H9 (cell line): ENCODE results near the gene IQSEC1. TPM values are rescaled to one million over a fixed set of nuclear protein-coding genes. Genes with fewer than 3 reads are reported as not detected.
A peak's percentile ranks its signal among the peaks of the same experiment; 100 is the strongest.

Experiments used
- DNase-seq: peaks from one replicate; pipeline ENCODE4 v3.0.0-alpha.2; 2017
- H2AFZ ChIP-seq: one replicate; pipeline ENCODE4 v1.6.1; 2013; ENCODE audit warnings: mild to moderate bottlenecking, low read length, control low read depth, moderate library complexity
- H2AK5ac ChIP-seq: 2 replicates; pipeline ENCODE4 v1.6.1; 2013; ENCODE audit warnings: low read length, control low read depth, mixed read lengths; ENCODE audit not compliant: insufficient read length
- H2BK120ac ChIP-seq: one replicate; pipeline ENCODE4 v1.6.1; 2013; ENCODE audit warnings: low read depth, mild to moderate bottlenecking, low read length, control low read depth, inconsistent platforms; ENCODE audit not compliant: poor library complexity, severe bottlenecking
- H2BK12ac ChIP-seq: 2 replicates; pipeline ENCODE4 v1.6.1; 2013; ENCODE audit warnings: low read length, control low read depth, mixed read lengths, low read depth; ENCODE audit not compliant: insufficient read length
- H2BK15ac ChIP-seq: 2 replicates; pipeline ENCODE4 v1.6.1; 2013; ENCODE audit warnings: low read depth, low read length, control low read depth
- H2BK20ac ChIP-seq: one replicate; pipeline ENCODE4 v1.6.1; 2013; ENCODE audit warnings: low read depth, mild to moderate bottlenecking, low read length, control low read depth, inconsistent platforms; ENCODE audit not compliant: poor library complexity, severe bottlenecking
- H2BK5ac ChIP-seq: 2 replicates; pipeline ENCODE4 v1.6.1; 2013; ENCODE audit warnings: low read length, control low read depth, mixed read lengths; ENCODE audit not compliant: insufficient read length
- H3K14ac ChIP-seq: 2 replicates; pipeline ENCODE4 v1.6.1; 2013; ENCODE audit warnings: low read length, control low read depth; ENCODE audit not compliant: insufficient read depth
- H3K18ac ChIP-seq: 2 replicates; pipeline ENCODE4 v1.6.1; 2013; ENCODE audit warnings: low read depth, mild to moderate bottlenecking, mixed read lengths, low read length, control low read depth; ENCODE audit not compliant: insufficient read length
- H3K23ac ChIP-seq: 2 replicates; pipeline ENCODE4 v1.6.1; 2013; ENCODE audit warnings: low read length, control low read depth, mixed read lengths, low read depth; ENCODE audit not compliant: insufficient read length
- H3K23me2 ChIP-seq: 2 replicates; pipeline ENCODE4 v1.6.1; 2013; ENCODE audit warnings: low read depth, mild to moderate bottlenecking, mixed read lengths, low read length, control low read depth; ENCODE audit not compliant: insufficient read length, poor library complexity, severe bottlenecking
- H3K27ac ChIP-seq: 2 replicates; pipeline ENCODE4 v1.5.1; 2013; ENCODE audit warnings: low read length, control low read depth, mixed read lengths, low read depth; ENCODE audit not compliant: insufficient read length
- H3K27me3 ChIP-seq: 2 replicates; pipeline ENCODE4 v1.6.1; 2013; ENCODE audit warnings: low read length, control low read depth, inconsistent platforms; ENCODE audit not compliant: insufficient read depth
- H3K4ac ChIP-seq: 2 replicates; pipeline ENCODE4 v1.6.1; 2013; ENCODE audit warnings: low read depth, mild to moderate bottlenecking, control low read depth, inconsistent platforms, low read length, moderate library complexity
- H3K4me1 ChIP-seq: 2 replicates; pipeline ENCODE4 v1.6.1; 2013; ENCODE audit warnings: low read length, control low read depth, inconsistent platforms; ENCODE audit not compliant: insufficient read depth
- H3K4me2 ChIP-seq: 2 replicates; pipeline ENCODE4 v1.6.1; 2013; ENCODE audit warnings: low read length, control low read depth, mixed read lengths; ENCODE audit not compliant: insufficient read length, insufficient read depth
- H3K56ac ChIP-seq: 2 replicates; pipeline ENCODE4 v1.6.1; 2013; ENCODE audit warnings: low read depth, mild to moderate bottlenecking, mixed read lengths, low read length, control low read depth; ENCODE audit not compliant: insufficient read length
- H3K79me1 ChIP-seq: 2 replicates; pipeline ENCODE4 v1.6.1; 2013; ENCODE audit warnings: low read depth, mild to moderate bottlenecking, moderate library complexity, low read length, control low read depth, inconsistent platforms; ENCODE audit not compliant: insufficient read depth, poor library complexity, severe bottlenecking
- H3K79me2 ChIP-seq: 2 replicates; pipeline ENCODE4 v1.6.1; 2013; ENCODE audit warnings: low read length, control low read depth, inconsistent platforms; ENCODE audit not compliant: insufficient read depth
- H3K9ac ChIP-seq: 2 replicates; pipeline ENCODE4 v1.6.1; 2013; ENCODE audit warnings: low read length, control low read depth, mixed read lengths; ENCODE audit not compliant: insufficient read length; ENCODE audit errors: extremely low read depth
- H3K9me3 ChIP-seq: one replicate; pipeline ENCODE4 v1.6.1; 2013; ENCODE audit warnings: low read depth, low read length, inconsistent platforms; ENCODE audit not compliant: control insufficient read depth
- H3T11ph ChIP-seq: one replicate; pipeline ENCODE4 v1.6.1; 2013; ENCODE audit warnings: mild to moderate bottlenecking, low read length, control low read depth, inconsistent platforms
- H4K20me1 ChIP-seq: one replicate; pipeline ENCODE4 v1.6.1; 2013; ENCODE audit not compliant: control insufficient read depth, insufficient read length, insufficient read depth
- H4K5ac ChIP-seq: 2 replicates; pipeline ENCODE4 v1.6.1; 2013; ENCODE audit warnings: low read depth, mild to moderate bottlenecking, mixed read lengths, low read length, control low read depth; ENCODE audit not compliant: insufficient read length
- H4K8ac ChIP-seq: replicated peaks from 2 replicates; pipeline ENCODE4 v1.6.1; 2013; ENCODE audit warnings: low read length, control low read depth, mixed read lengths, low read depth; ENCODE audit not compliant: insufficient read length
- H4K91ac ChIP-seq: 2 replicates; pipeline ENCODE4 v1.6.1; 2013; ENCODE audit warnings: low read depth, mild to moderate bottlenecking, moderate library complexity, mixed read lengths, low read length, control low read depth; ENCODE audit not compliant: insufficient read length
- H3K27ac Mint-ChIP-seq, 3 experiments: 2 replicates in 2 of 3; 3 replicates in 1 of 3; pipeline ENCODE4 v1.8.0; 2020 to 2021; ENCODE audit warnings: mixed read lengths in 3 of 3, mild to moderate bottlenecking in 1 of 3, moderate library complexity in 1 of 3
- H3K27me3 Mint-ChIP-seq: 2 replicates; pipeline ENCODE4 v1.8.0; 2021; ENCODE audit warnings: low read depth, mild to moderate bottlenecking, moderate library complexity, mixed read lengths
- H3K36me3 Mint-ChIP-seq, 3 experiments: 2 replicates in 2 of 3; 3 replicates in 1 of 3; pipeline ENCODE4 v1.8.0; 2020 to 2021; ENCODE audit warnings: low read depth in 3 of 3, mixed read lengths in 3 of 3; ENCODE audit not compliant: insufficient read depth in 1 of 3
- H3K4me1 Mint-ChIP-seq, 2 experiments: 2 replicates each; pipeline ENCODE4 v1.8.0; 2020; ENCODE audit warnings: mixed read lengths in 2 of 2
- H3K4me3 Mint-ChIP-seq, 2 experiments: 2 replicates in 1 of 2; 3 replicates in 1 of 2; pipeline ENCODE4 v1.8.0; 2020 to 2021; ENCODE audit warnings: mild to moderate bottlenecking in 2 of 2, mixed read lengths in 2 of 2, moderate library complexity in 1 of 2
- H3K9me3 Mint-ChIP-seq, 2 experiments: 2 replicates in 1 of 2; 3 replicates in 1 of 2; pipeline ENCODE4 v1.8.0; 2020; ENCODE audit warnings: mild to moderate bottlenecking in 2 of 2, mixed read lengths in 2 of 2, moderate library complexity in 1 of 2
- WGBS: extraction: QIAGEN DNeasy Blood & Tissue Kit; methylation state at CpG from one replicate; pipeline ENCODE4 v1.1.7; 2013; ENCODE audit warnings: missing lambda C conversion rate, low lambda C conversion rate, mixed read lengths; ENCODE audit not compliant: insufficient read length; ENCODE audit errors: extremely low coverage; 5-methylcytosine and 5-hydroxymethylcytosine counted together
- total RNA-seq: library from RNA; stranded (reverse); gene quantifications from 2 replicates; pipeline ENCODE4 v1.2.1, GENCODE V29; 2021
- TF ChIP-seq, protein P1 (sequence below): fragments of 200-600 bp; sonication (generic); conservative IDR thresholded peaks from 3 replicates; pipeline ENCODE4 v1.8.0; 2021; ENCODE audit warnings: antibody characterized with exemption, mild to moderate bottlenecking

IQSEC1 gene
- total RNA-seq, 1 experiment from 2014 or later, result 19.1 TPM

DNA sequence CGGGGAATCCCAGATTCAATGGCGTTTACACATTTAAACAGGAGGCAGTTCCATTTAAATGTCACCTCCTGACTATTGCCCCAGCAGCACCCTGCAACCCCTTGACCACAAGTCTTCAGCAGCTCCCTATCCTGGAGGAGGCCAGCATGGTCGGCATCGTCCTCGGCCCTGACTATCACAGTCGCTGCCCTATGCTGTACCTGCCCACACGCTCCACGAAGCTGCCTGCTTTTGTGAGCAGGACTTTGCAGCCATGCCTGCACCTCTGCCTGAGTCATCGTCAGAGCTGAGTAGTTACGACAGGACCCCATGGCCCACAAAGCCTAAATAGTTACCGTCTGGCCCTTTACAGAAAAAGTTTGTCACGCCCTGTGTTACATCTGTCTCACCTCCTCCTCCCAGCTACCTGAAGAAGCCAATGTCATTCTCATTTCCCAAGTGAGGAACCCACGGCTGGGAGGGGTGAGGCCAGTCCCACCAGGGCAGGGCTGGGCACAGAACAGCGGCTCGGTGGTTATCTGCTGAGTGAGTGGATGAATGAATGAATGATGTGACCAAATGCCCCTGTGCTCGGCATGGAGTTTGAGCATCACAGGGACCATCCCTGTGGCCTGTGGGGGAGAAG lies 47.8 kb upstream of the IQSEC1 start:
- Histone ChIP-seq H3T11ph (no peak overlapping the region), H2BK120ac (no peak overlapping the region), H3K9ac (no peak overlapping the region), H3K79me1 (no peaks in the 10 kb centered on the region), H3K14ac (no peak overlapping the region), H3K9me3 (no peaks in the 10 kb centered on the region), H3K23ac (no peak overlapping the region), H2AFZ (no peak overlapping the region), H2BK20ac (no peak overlapping the region), H3K23me2 (no peaks in the 10 kb centered on the region), H2AK5ac (no peak overlapping the region), H3K27me3 (no peaks in the 10 kb centered on the region), H4K5ac (no peak overlapping the region), H2BK15ac (no peak overlapping the region), H4K20me1 (no peaks in the 10 kb centered on the region), H3K27ac (no peak overlapping the region), H3K4ac (no peak overlapping the region), H3K56ac (no peak overlapping the region), H4K8ac (no peak overlapping the region), H4K91ac (no peak overlapping the region), H3K4me1 (no peaks in the 10 kb centered on the region), H3K18ac (no peak overlapping the region), H3K79me2 (no peaks in the 10 kb centered on the region), H2BK12ac (no peak overlapping the region), H2BK5ac (no peak overlapping the region), H3K4me2 (no peak overlapping the region)
- H3K27ac Mint-ChIP-seq, result peak overlapping the region in 1 of 3 experiments; percentile 30; a peak in 1 of 7 replicates
- TF ChIP-seq, protein P1, sequence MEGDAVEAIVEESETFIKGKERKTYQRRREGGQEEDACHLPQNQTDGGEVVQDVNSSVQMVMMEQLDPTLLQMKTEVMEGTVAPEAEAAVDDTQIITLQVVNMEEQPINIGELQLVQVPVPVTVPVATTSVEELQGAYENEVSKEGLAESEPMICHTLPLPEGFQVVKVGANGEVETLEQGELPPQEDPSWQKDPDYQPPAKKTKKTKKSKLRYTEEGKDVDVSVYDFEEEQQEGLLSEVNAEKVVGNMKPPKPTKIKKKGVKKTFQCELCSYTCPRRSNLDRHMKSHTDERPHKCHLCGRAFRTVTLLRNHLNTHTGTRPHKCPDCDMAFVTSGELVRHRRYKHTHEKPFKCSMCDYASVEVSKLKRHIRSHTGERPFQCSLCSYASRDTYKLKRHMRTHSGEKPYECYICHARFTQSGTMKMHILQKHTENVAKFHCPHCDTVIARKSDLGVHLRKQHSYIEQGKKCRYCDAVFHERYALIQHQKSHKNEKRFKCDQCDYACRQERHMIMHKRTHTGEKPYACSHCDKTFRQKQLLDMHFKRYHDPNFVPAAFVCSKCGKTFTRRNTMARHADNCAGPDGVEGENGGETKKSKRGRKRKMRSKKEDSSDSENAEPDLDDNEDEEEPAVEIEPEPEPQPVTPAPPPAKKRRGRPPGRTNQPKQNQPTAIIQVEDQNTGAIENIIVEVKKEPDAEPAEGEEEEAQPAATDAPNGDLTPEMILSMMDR, result no peak
- H3K4me1 Mint-ChIP-seq, result peaks cover 0 to 12% of the 10 kb centered on the region in 2 experiments; a peak in 2 of 4 replicates
- no peak overlapping the region; a peak in 1 of 5 replicates for H3K4me3 Mint-ChIP-seq
- DNase-seq, result no peak
- H3K36me3 Mint-ChIP-seq, result no peaks in the 10 kb centered on the region
- no peaks in the 10 kb centered on the region for H3K27me3 Mint-ChIP-seq
- WGBS, result no CpG with 5 or more reads among the region's 16 CpGs
- no peaks in the 10 kb centered on the region for H3K9me3 Mint-ChIP-seq
